ENCODE data around the gene TAAR2. TPM values are rescaled to one million over a fixed set of nuclear protein-coding genes. Genes with fewer than 3 reads are reported as not detected.

The TAAR2 gene
- total RNA-seq, 1 donor from 2014 or later: not detected

DNA sequence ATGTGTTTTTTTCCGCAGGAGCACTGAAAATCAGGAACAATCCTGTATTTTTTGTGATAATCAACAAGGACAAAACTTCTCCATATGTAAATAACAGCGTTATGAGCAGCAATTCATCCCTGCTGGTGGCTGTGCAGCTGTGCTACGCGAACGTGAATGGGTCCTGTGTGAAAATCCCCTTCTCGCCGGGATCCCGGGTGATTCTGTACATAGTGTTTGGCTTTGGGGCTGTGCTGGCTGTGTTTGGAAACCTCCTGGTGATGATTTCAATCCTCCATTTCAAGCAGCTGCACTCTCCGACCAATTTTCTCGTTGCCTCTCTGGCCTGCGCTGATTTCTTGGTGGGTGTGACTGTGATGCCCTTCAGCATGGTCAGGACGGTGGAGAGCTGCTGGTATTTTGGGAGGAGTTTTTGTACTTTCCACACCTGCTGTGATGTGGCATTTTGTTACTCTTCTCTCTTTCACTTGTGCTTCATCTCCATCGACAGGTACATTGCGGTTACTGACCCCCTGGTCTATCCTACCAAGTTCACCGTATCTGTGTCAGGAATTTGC, 53.8 kb downstream of the TAAR2 start, which contains the start of gene TAAR6:
Gene TAAR6 (plus strand): TSS at position 102 of the 557 bp plus-strand sequence. CDS start 0 bp downstream, at position 102.
- Histone ChIP-seq H3K27me3 (ENCODE audit: control insufficient read depth, insufficient read depth, low read length) (peaks cover 6% of the 10 kb centered on the region), H3K4me3 (ENCODE audit: low read depth, low read length) (no peak within 1 kb of the TSS), H3K36me3 (ENCODE audit: control insufficient read depth, insufficient read depth, low read length) (no peaks in the 10 kb centered on the region)
- FAIRE-seq (peak; percentile 47), DNase-seq (ENCODE audit: low read depth) (no peak)
- TF ChIP-seq, protein P1, sequence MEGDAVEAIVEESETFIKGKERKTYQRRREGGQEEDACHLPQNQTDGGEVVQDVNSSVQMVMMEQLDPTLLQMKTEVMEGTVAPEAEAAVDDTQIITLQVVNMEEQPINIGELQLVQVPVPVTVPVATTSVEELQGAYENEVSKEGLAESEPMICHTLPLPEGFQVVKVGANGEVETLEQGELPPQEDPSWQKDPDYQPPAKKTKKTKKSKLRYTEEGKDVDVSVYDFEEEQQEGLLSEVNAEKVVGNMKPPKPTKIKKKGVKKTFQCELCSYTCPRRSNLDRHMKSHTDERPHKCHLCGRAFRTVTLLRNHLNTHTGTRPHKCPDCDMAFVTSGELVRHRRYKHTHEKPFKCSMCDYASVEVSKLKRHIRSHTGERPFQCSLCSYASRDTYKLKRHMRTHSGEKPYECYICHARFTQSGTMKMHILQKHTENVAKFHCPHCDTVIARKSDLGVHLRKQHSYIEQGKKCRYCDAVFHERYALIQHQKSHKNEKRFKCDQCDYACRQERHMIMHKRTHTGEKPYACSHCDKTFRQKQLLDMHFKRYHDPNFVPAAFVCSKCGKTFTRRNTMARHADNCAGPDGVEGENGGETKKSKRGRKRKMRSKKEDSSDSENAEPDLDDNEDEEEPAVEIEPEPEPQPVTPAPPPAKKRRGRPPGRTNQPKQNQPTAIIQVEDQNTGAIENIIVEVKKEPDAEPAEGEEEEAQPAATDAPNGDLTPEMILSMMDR (IDR thresholded peaks at IDR 0.05; ENCODE audit: insufficient read depth, low read length, severe bottlenecking): no peak

DNA sequence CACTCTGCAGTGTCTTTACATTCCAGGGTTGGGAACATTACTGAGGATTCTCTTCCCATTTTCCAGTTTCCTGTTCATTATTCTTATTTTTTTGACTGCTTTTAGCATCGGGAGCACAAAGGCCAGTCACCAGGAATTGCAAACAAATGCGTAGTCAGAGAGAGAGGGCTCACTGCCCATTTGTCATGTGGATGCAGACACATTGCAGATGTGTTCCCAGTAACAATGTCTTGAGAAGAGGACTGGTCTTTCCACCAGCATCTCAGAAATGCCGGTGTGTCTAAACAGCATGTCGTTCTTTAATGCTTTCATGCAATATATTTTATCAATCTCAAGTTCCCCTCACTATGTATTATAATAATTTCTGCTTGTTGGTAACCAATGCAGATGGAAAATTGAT, 54.9 kb downstream of the TAAR2 start:
- TF ChIP-seq, protein P1 (IDR thresholded peaks at IDR 0.05; ENCODE audit: insufficient read depth, low read length, severe bottlenecking): no peak
- peaks cover 6% of the 10 kb centered on the region for H3K27me3 ChIP-seq (ENCODE audit: control insufficient read depth, insufficient read depth, low read length)
- FAIRE-seq (no peak), DNase-seq (ENCODE audit: low read depth) (no peak)
- no peak overlapping the region for H3K4me3 ChIP-seq (ENCODE audit: low read depth, low read length)
- H3K36me3 ChIP-seq (ENCODE audit: control insufficient read depth, insufficient read depth, low read length): no peaks in the 10 kb centered on the region

DNA sequence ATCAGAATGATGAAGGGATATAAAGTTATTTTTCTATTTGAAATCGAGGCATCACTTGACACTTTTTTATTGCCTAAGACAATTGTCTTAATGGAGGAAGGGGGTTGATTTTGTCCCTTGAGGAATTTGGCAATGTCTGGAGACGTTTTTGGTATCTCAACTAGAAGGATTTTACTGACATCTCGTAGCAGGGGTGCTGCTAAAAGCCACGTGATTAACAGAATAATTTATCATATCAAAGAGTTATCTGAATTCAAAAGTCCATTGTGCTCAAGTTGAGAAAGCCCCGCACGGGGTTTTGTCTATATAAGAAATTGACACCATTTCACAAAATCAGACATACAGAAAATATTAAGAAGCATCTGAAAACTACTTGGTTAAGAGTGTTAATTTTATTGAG, 55.5 kb downstream of the TAAR2 start:
- Histone ChIP-seq H3K27me3 (ENCODE audit: control insufficient read depth, insufficient read depth, low read length) (peaks cover 6% of the 10 kb centered on the region), H3K4me3 (ENCODE audit: low read depth, low read length) (no peak overlapping the region), H3K36me3 (ENCODE audit: control insufficient read depth, insufficient read depth, low read length) (no peaks in the 10 kb centered on the region)
- FAIRE-seq (no peak), DNase-seq (ENCODE audit: low read depth) (no peak)
- TF ChIP-seq, protein P1 (IDR thresholded peaks at IDR 0.05; ENCODE audit: insufficient read depth, low read length, severe bottlenecking): no peak

DNA sequence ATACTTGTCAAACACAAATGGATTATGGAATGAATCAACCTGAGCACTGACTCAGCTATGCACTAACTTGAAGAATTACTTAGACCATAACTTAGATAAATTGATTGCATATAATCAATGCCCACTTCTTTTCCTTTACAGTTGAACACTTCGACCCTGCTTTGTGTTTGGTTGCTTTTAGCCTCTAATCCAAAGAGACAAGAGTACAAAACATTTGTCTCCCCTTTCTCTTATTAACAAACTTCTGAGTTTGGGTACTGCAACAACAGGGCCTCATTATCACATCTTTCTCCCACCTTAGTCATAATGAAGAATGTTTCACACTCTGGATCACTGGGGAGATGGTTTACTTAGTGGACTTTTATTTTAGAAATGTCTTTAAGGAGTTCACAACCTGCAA, 56.5 kb downstream of the TAAR2 start:
- DNase-seq (ENCODE audit: low read depth) (peak; percentile 4), FAIRE-seq (no peak)
- no peak overlapping the region for H3K4me3 ChIP-seq (ENCODE audit: low read depth, low read length)
- H3K27me3 ChIP-seq (ENCODE audit: control insufficient read depth, insufficient read depth, low read length): peaks cover 8% of the 10 kb centered on the region
- no peaks in the 10 kb centered on the region for H3K36me3 ChIP-seq (ENCODE audit: control insufficient read depth, insufficient read depth, low read length)
- TF ChIP-seq, protein P1 (IDR thresholded peaks at IDR 0.05; ENCODE audit: insufficient read depth, low read length, severe bottlenecking): no peak

Other genes with a start within 250 kb of the TAAR2 start
- gene MOXD1, start 222.8 kb downstream of the TAAR2 start, total RNA-seq: 0.13 and 1.6 TPM in 2 replicates
- gene STX7, start 111.2 kb downstream of the TAAR2 start, total RNA-seq: 19.8 and 29.7 TPM in 2 replicates
- gene TAAR9, start 86.0 kb downstream of the TAAR2 start, total RNA-seq: not detected in 2 replicates
- not detected in 2 replicates for gene TAAR8, start 71.6 kb downstream of the TAAR2 start, total RNA-seq
- gene TAAR6, start 54.0 kb downstream of the TAAR2 start, total RNA-seq: not detected in 2 replicates
- not detected in 2 replicates for gene TAAR5, start 34.5 kb downstream of the TAAR2 start, total RNA-seq
- not detected in 2 replicates for gene TAAR1, start 34.9 kb upstream of the TAAR2 start, total RNA-seq
- 0.13 TPM in 1 of 2 replicates, not detected in the other for gene VNN1, start 89.8 kb upstream of the TAAR2 start, total RNA-seq
- 0.26 TPM in 1 of 2 replicates, not detected in the other for gene VNN2, start 133.6 kb upstream of the TAAR2 start, total RNA-seq
- 17.1 and 21.1 TPM in 2 replicates for gene SLC18B1, start 174.4 kb upstream of the TAAR2 start, total RNA-seq
- 1,978 and 2,569 TPM in 2 replicates for gene RPS12, start 190.3 kb upstream of the TAAR2 start, total RNA-seq